Left lung (tissue), 10 donors: ENCODE data around the gene ANKRD13D. TPM values are rescaled to one million over a fixed set of nuclear protein-coding genes. Genes with fewer than 3 reads are reported as not detected.

ENCODE experiments used
- ATAC-seq: fragments of 200-7000 bp; cut with Tn5 transposase; one replicate; pipeline ENCODE4 v1.9.1; 2020; ENCODE audit warnings: moderate library complexity
- DNase-seq, 4 donors: peaks; one replicate each; pipeline ENCODE4 v3.0.0-alpha.2; 2013 to 2020
- H3K27ac ChIP-seq, 2 donors: fragments of 200-600 bp; sonication (generic) in 1 of 2; one replicate each; pipeline versions ENCODE4 v1.5.0 to v1.8.0; 2020 to 2021
- H3K27me3 ChIP-seq, 2 donors: fragments of 200-600 bp; sonication (generic) in 1 of 2; one replicate each; pipeline versions ENCODE4 v1.5.0 to v1.8.0; 2020 to 2021
- H3K36me3 ChIP-seq, 2 donors: fragments of 200-600 bp; sonication (generic) in 1 of 2; one replicate each; pipeline versions ENCODE4 v1.5.0 to v1.8.0; 2020 to 2021
- H3K4me1 ChIP-seq, 2 donors: fragments of 200-600 bp; one replicate each; pipeline ENCODE4 v1.8.0; 2021
- H3K4me3 ChIP-seq, 2 donors: fragments of 200-600 bp; sonication (generic) in 1 of 2; one replicate each; pipeline versions ENCODE4 v1.5.0 to v1.8.0; 2020 to 2021; ENCODE audit warnings: mild to moderate bottlenecking in 1 of 2
- H3K9me3 ChIP-seq, 2 donors: fragments of 200-600 bp; sonication (generic) in 1 of 2; one replicate each; pipeline versions ENCODE4 v1.5.0 to v1.8.0; 2020 to 2021
- intact Hi-C, 2 donors: fragments of 100-400 bp; cut with DNase I; formaldehyde crosslinking; loops; one replicate each; pipeline versions ENCODE4 v1.11.2 to v1.14.2; 2022
- polyA plus RNA-seq, 6 donors: library from polyadenylated mRNA; unstranded; fragments of 120-200 nt; gene quantifications; one replicate each; pipeline ENCODE4 v1.2.1, GENCODE V29; 2013; ENCODE audit not compliant: insufficient read length in 6 of 6
- total RNA-seq, 2 donors: library from RNA; stranded (reverse); fragmentation: NEBNext Ultra II Directional; extraction: Animal tissue kit (Norgen Biotek cat#: 25700); gene quantifications; one replicate each; pipeline ENCODE4 v1.2.1, GENCODE V29; 2021
- TF ChIP-seq, protein P1 (sequence below), 2 donors: fragments of 200-600 bp; sonication (generic) in 1 of 2; IDR thresholded peaks; one replicate each; pipeline versions ENCODE4 v1.5.0 to v1.8.0; 2021; ENCODE audit warnings: antibody characterized with exemption in 2 of 2
- donor health status: DM: no; HTN: yes; CAD: no.
- donor health status: DM: no; HTN: no; CAD: no.

Gene ANKRD13D
- total and polyA plus RNA-seq, 8 donors, result 34.5 to 81.2 (median 50.3) TPM

DNA sequence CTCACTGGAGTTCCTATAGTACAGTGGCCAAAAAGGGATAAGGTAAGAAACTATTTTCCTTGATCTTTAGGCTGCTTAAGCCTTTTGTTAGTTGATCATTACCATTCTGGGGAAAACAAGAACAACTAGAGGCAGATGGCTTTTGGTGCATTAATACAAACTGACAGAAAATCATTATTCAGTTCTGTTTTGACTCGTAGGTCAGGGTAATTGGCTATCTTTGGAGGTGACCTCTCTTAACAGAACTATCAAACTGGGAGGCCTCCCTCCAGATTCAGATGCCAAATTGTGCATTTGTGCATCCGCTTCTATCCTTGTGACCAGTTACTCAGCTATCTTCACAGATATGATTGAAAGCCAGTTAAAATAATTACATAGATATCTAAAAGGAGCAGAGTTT, 46.1 kb upstream of the ANKRD13D start:
- H3K4me3 ChIP-seq, result no peak overlapping the region
- ATAC-seq (no peak), DNase-seq (no peak)
- no peaks in the 10 kb centered on the region for H3K27me3 ChIP-seq
- H3K36me3 ChIP-seq, result peaks cover 0 to 57% of the 10 kb centered on the region in 2 donors
- intact Hi-C loops, result no loop called here
- H3K27ac ChIP-seq, result no peak overlapping the region
- H3K4me1 ChIP-seq, result peaks cover 27 to 60% of the 10 kb centered on the region in 2 donors
- no peaks in the 10 kb centered on the region for H3K9me3 ChIP-seq
- TF ChIP-seq, protein P1, sequence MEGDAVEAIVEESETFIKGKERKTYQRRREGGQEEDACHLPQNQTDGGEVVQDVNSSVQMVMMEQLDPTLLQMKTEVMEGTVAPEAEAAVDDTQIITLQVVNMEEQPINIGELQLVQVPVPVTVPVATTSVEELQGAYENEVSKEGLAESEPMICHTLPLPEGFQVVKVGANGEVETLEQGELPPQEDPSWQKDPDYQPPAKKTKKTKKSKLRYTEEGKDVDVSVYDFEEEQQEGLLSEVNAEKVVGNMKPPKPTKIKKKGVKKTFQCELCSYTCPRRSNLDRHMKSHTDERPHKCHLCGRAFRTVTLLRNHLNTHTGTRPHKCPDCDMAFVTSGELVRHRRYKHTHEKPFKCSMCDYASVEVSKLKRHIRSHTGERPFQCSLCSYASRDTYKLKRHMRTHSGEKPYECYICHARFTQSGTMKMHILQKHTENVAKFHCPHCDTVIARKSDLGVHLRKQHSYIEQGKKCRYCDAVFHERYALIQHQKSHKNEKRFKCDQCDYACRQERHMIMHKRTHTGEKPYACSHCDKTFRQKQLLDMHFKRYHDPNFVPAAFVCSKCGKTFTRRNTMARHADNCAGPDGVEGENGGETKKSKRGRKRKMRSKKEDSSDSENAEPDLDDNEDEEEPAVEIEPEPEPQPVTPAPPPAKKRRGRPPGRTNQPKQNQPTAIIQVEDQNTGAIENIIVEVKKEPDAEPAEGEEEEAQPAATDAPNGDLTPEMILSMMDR (IDR thresholded peaks at IDR 0.05), result no peak

DNA sequence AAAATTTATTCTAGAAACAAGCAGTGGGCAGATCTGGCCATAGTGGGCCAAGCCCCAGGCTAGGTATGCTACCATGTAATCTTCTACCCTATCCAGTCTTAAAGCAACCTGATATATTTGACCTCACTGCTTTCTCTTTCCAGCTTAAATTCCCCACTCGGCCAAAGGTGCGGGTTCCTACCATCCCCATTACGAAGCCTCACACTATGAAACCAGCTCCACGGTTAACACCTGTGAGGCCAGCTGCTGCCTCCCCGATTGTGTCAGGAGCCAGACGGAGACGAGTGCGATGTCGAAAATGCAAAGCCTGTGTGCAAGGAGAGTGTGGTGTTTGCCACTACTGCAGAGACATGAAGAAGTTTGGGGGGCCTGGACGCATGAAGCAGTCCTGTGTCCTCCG, 44.1 kb upstream of the ANKRD13D start:
- H3K9me3 ChIP-seq, result no peaks in the 10 kb centered on the region
- DNase-seq (no peak), ATAC-seq (no peak)
- peaks cover 0 to 77% of the 10 kb centered on the region in 2 donors for H3K36me3 ChIP-seq
- no peak overlapping the region for H3K27ac ChIP-seq
- no peaks in the 10 kb centered on the region for H3K27me3 ChIP-seq
- H3K4me1 ChIP-seq, result peaks cover 16 to 50% of the 10 kb centered on the region in 2 donors
- no peak overlapping the region for H3K4me3 ChIP-seq
- TF ChIP-seq, protein P1 (IDR thresholded peaks at IDR 0.05), result no peak
- intact Hi-C loops, result no loop called here

- H3K36me3 ChIP-seq, result peaks cover 0 to 100% of the 10 kb centered on the region in 2 donors
- TF ChIP-seq, protein P1 (IDR thresholded peaks at IDR 0.05), result no peak
- intact Hi-C loops, result no loop called here
- no peaks in the 10 kb centered on the region for H3K27me3 ChIP-seq
- peak overlapping the region; percentile 5 to 6 for H3K27ac ChIP-seq
- ATAC-seq, result no peak
- no peak for DNase-seq
- peaks cover under 1 to 36% of the 10 kb centered on the region in 2 donors for H3K4me1 ChIP-seq
- H3K9me3 ChIP-seq, result no peaks in the 10 kb centered on the region
- no peak overlapping the region for H3K4me3 ChIP-seq
These were observed 41.1 kb upstream of the ANKRD13D start for GRCh38 chr11:67247946-67248550.

GRCh38 chr11:67248653-67249052, 40.5 kb upstream of the ANKRD13D start:
- Histone ChIP-seq H3K4me3 (no peak overlapping the region), H3K27me3 (no peaks in the 10 kb centered on the region), H3K4me1 (peaks cover 0 to 36% of the 10 kb centered on the region in 2 donors), H3K36me3 (peaks cover 0 to 100% of the 10 kb centered on the region in 2 donors), H3K27ac (peak overlapping the region in 1 of 2 donors; percentile 6), H3K9me3 (no peaks in the 10 kb centered on the region)
- intact Hi-C loops, result no loop called here
- peak in 3 of 4 donors; percentile 58 to 75 (median 73) for DNase-seq
- TF ChIP-seq, protein P1 (IDR thresholded peaks at IDR 0.05), result no peak
- peak; percentile 80 for ATAC-seq

DNA sequence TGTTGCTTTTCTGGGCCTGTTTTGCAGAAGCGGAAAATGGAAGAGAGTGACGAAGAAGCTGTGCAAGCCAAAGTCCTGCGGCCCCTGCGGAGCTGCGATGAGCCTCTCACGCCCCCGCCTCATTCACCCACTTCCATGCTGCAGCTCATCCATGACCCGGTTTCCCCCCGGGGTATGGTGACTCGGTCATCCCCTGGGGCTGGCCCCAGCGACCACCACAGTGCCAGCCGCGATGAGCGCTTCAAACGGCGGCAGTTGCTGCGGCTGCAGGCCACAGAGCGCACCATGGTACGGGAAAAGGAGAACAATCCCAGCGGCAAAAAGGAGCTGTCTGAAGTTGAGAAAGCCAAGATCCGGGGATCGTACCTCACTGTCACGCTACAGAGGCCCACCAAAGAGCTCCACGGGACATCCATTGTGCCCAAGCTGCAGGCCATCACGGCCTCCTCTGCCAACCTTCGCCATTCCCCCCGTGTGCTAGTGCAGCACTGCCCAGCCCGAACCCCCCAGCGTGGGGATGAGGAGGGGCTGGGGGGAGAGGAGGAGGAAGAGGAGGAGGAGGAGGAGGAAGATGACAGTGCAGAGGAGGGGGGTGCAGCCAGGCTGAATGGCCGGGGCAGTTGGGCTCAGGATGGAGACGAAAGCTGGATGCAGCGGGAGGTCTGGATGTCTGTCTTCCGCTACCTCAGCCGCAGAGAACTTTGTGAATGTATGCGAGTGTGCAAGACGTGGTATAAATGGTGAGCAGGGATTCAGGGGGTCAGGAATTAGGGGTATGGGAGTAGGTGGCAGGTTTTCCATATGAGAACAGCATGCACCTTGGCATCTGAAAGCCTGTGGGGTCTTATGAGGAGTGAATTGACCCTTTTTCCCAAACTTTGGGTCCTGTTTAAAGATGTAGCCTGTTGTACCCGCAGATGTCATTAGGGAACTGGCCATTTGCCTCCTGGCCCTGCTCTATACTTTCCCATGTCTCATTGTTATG, 38.8 kb upstream of the ANKRD13D start:
- peak in 1 of 4 donors; percentile 74 for DNase-seq
- Histone ChIP-seq H3K27me3 (no peaks in the 10 kb centered on the region), H3K36me3 (peaks cover 0 to 100% of the 10 kb centered on the region in 2 donors), H3K9me3 (no peaks in the 10 kb centered on the region), H3K4me1 (peaks cover 0 to 31% of the 10 kb centered on the region in 2 donors), H3K27ac (no peak overlapping the region), H3K4me3 (no peak overlapping the region)
- TF ChIP-seq, protein P1 (IDR thresholded peaks at IDR 0.05), result no peak
- no peak for ATAC-seq
- intact Hi-C loops, result no loop called here
